GM19395 (cell line): ENCODE measurements around the gene CFP.

Source experiments
- ATAC-seq: cut with Tn5 transposase; IDR thresholded peaks from one replicate; pipeline ENCODE4 v1.9.1; 2021; ENCODE audit warnings: mild to moderate bottlenecking, moderate library complexity; ENCODE audit not compliant: unreplicated experiment

Gene CFP

DNA sequence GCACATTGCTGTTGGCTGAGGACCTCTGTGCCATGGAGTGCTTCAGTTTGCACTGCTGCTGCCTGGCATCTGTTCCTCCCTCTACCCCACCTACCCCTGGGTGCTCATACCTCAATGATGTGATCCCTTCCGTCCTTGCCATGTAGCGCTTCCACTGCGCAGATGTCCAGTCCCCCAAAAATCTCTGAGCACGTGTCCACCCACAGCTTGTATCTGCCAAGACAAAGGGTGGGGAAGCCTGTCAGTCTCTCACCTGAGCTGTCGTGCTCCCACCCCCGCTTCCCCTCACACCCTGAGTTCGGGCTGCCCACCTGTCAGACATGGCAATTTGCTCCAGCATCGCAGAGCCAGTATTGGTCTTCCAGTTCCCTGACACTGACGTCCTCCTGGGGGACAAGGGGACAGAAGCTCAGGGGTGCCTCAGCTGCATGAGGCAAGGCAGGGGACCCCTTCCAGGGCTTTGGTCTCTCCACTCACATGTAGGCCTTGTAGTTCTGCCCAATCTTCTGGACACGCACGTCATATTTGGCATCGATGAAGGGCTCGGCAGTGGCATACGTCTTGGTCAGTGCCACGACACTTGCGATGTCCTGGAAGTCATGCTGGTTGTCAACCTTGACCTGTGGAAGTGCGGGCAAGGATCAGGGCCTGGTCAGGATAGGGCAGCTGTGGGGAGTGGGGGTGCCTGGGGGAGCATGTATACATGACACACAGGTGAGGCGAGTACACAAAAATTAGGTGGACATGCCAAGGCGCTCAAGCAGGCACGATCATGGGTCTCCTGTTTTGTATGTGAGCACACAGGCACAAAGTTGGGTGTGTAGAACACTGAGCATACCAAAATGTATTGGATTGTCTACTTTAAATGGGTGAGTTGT lies 53.5 kb downstream of the CFP start:
- no peak for ATAC-seq

DNA sequence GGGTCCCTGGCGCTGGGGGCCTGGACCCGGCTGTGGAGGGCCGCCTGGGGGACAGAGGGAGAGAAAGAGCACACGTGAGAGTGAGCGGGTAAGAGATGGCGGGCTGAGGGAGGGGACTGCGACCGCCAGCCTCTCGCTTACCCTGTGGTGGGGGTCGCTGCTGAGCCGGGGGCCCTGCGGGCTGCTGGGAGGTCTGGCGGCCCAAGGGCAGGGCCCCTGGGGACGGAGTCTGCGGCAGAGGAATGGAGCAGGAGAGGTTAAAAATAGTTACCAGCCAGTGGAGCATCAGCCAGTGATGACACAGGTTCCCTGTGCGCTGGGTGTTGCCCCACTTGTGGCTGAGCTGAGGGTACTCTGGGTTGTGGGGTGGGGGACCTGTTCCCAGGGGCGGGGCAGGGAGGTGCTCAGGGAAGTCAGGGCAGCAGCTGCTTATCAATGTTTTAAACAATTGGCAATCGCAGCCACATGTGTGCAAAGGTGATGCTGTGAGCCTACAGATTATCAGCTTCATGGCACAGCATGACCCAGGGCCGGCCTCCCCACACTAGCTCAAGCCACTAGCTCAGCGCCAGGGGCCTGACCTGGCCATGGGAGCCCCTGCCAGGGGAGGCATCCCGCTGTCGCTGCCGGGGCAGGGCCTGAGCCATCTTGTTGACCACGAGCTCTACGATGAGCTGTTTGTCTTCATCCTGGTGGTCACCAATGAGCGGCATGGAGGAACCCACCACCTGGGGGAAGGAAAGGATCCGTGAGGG lies 55.0 kb downstream of the CFP start:
- no peak for ATAC-seq

- ATAC-seq, result no peak
Observed at GRCh38 chrX:47574076-47574546, 55.6 kb downstream of the CFP start.

- ATAC-seq, result no peak
Observed at GRCh38 chrX:47573341-47574075, 56.2 kb downstream of the CFP start.
